ENCODE data around the gene MLLT3. TPM values are rescaled to one million over a fixed set of nuclear protein-coding genes. Genes with fewer than 3 reads are reported as not detected.
A peak's percentile ranks its signal among the peaks of the same experiment; 100 is the strongest.

MLLT3 gene
- total and polyA plus RNA-seq, 2 experiments from 2014 or later, result 13.7 to 39.2 TPM

GRCh38 chr9:20650750-20651299, 28.5 kb upstream of the MLLT3 start:
- Histone ChIP-seq H3K79me2 (no peaks in the 10 kb centered on the region), H2AFZ (no peak overlapping the region), H3K4me3 (no peak overlapping the region), H3K27me3 (no peaks in the 10 kb centered on the region), H3K9me2 (replicated peaks; ENCODE audit: insufficient read depth) (no peaks in the 10 kb centered on the region), H3K9me3 (ENCODE audit: low read depth) (no peaks in the 10 kb centered on the region), H3K4me1 (ENCODE audit: insufficient read depth) (no peaks in the 10 kb centered on the region), H3K36me3 (replicated peaks; ENCODE audit: insufficient read depth, low read depth) (no peaks in the 10 kb centered on the region), H4K20me1 (ENCODE audit: insufficient read depth, poor library complexity, severe bottlenecking) (no peaks in the 10 kb centered on the region), H3K4me2 (no peak overlapping the region), H3K27ac (no peak overlapping the region)
- no peak for TF ChIP-seq EZH2phosphoT487 (IDR thresholded peaks at IDR 0.05; ENCODE audit: low read depth, severe bottlenecking, unreplicated experiment)
- TF ChIP-seq CTCF (IDR thresholded peaks at IDR 0.05; ENCODE audit: poor library complexity), result no peak
- no peak for TF ChIP-seq EZH2 (IDR thresholded peaks at IDR 0.05; ENCODE audit: borderline replicate concordance)
- WGBS (ENCODE audit: low lambda C conversion rate, missing lambda C conversion rate), result 84% methylated on average over 4 of the region's 4 CpGs
- peak; percentile 10 for DNase-seq (ENCODE audit: low spot score)

- no peaks in the 10 kb centered on the region for H3K9me3 ChIP-seq (ENCODE audit: low read depth)
- no peak overlapping the region for H3K4me2 ChIP-seq
- H3K79me2 ChIP-seq, result no peaks in the 10 kb centered on the region
- H3K4me1 ChIP-seq (ENCODE audit: insufficient read depth), result no peaks in the 10 kb centered on the region
- TF ChIP-seq EZH2phosphoT487 (IDR thresholded peaks at IDR 0.05; ENCODE audit: low read depth, severe bottlenecking, unreplicated experiment) (no peak), CTCF (IDR thresholded peaks at IDR 0.05; ENCODE audit: poor library complexity) (no peak), EZH2 (IDR thresholded peaks at IDR 0.05; ENCODE audit: borderline replicate concordance) (no peak)
- 96% methylated on average over 4 of the region's 4 CpGs for WGBS (ENCODE audit: low lambda C conversion rate, missing lambda C conversion rate)
- H3K27me3 ChIP-seq, result no peaks in the 10 kb centered on the region
- no peaks in the 10 kb centered on the region for H4K20me1 ChIP-seq (ENCODE audit: insufficient read depth, poor library complexity, severe bottlenecking)
- H2AFZ ChIP-seq, result no peak overlapping the region
- DNase-seq (ENCODE audit: low spot score), result no peak
- no peak overlapping the region for H3K4me3 ChIP-seq
- H3K36me3 ChIP-seq (replicated peaks; ENCODE audit: insufficient read depth, low read depth), result no peaks in the 10 kb centered on the region
- no peaks in the 10 kb centered on the region for H3K9me2 ChIP-seq (replicated peaks; ENCODE audit: insufficient read depth)
- no peak overlapping the region for H3K27ac ChIP-seq
These were observed 28.0 kb upstream of the MLLT3 start for GRCh38 chr9:20650313-20650712.

- no peaks in the 10 kb centered on the region for H3K27me3 ChIP-seq
- H2AFZ ChIP-seq, result no peak overlapping the region
- H3K4me3 ChIP-seq, result no peak overlapping the region
- no peaks in the 10 kb centered on the region for H3K79me2 ChIP-seq
- no peaks in the 10 kb centered on the region for H4K20me1 ChIP-seq (ENCODE audit: insufficient read depth, poor library complexity, severe bottlenecking)
- no peaks in the 10 kb centered on the region for H3K36me3 ChIP-seq (replicated peaks; ENCODE audit: insufficient read depth, low read depth)
- no peaks in the 10 kb centered on the region for H3K9me2 ChIP-seq (replicated peaks; ENCODE audit: insufficient read depth)
- DNase-seq (ENCODE audit: low spot score), result no peak
- H3K9me3 ChIP-seq (ENCODE audit: low read depth), result no peaks in the 10 kb centered on the region
- no peak overlapping the region for H3K4me2 ChIP-seq
- no peak overlapping the region for H3K27ac ChIP-seq
- H3K4me1 ChIP-seq (ENCODE audit: insufficient read depth), result no peaks in the 10 kb centered on the region
- 77% methylated on average over 1 of the region's 1 CpG for WGBS (ENCODE audit: low lambda C conversion rate, missing lambda C conversion rate)
- TF ChIP-seq CTCF (IDR thresholded peaks at IDR 0.05; ENCODE audit: poor library complexity) (no peak), EZH2 (IDR thresholded peaks at IDR 0.05; ENCODE audit: borderline replicate concordance) (no peak), EZH2phosphoT487 (IDR thresholded peaks at IDR 0.05; ENCODE audit: low read depth, severe bottlenecking, unreplicated experiment) (no peak)
These were observed 27.1 kb upstream of the MLLT3 start for GRCh38 chr9:20649381-20649780.
